ENCODE measurements around the gene PHTF1.

DNA sequence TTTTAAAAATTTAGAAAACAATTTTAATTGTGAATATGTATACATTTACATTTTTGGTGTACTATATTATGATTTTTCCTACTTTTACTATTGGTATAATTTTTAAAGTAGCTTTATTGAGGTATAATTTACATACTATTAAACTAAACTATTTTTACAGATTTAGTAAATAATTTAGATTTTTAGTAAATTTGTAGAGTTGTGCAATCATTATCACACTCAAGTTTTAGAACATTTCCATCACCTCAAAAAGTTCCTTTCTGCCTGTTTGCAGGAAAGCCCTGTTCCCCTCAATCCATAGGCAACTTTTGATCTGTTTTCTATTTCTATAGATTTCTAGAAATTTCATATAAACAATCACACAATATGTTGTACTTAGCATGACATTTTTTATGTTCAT is 8.2 kb downstream of the PHTF1 start:
- TF ChIP-seq, protein P1, sequence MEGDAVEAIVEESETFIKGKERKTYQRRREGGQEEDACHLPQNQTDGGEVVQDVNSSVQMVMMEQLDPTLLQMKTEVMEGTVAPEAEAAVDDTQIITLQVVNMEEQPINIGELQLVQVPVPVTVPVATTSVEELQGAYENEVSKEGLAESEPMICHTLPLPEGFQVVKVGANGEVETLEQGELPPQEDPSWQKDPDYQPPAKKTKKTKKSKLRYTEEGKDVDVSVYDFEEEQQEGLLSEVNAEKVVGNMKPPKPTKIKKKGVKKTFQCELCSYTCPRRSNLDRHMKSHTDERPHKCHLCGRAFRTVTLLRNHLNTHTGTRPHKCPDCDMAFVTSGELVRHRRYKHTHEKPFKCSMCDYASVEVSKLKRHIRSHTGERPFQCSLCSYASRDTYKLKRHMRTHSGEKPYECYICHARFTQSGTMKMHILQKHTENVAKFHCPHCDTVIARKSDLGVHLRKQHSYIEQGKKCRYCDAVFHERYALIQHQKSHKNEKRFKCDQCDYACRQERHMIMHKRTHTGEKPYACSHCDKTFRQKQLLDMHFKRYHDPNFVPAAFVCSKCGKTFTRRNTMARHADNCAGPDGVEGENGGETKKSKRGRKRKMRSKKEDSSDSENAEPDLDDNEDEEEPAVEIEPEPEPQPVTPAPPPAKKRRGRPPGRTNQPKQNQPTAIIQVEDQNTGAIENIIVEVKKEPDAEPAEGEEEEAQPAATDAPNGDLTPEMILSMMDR (IDR thresholded peaks at IDR 0.05), result no peak
- no peak for TF ChIP-seq POLR2A (IDR thresholded peaks at IDR 0.05)
